GM19438 (cell line): ENCODE measurements around the gene MAU2.

Experiments used
- ATAC-seq: cut with Tn5 transposase; IDR thresholded peaks from one replicate; pipeline ENCODE4 v1.9.1; 2021; ENCODE audit warnings: low read depth; ENCODE audit not compliant: unreplicated experiment

Gene MAU2

DNA sequence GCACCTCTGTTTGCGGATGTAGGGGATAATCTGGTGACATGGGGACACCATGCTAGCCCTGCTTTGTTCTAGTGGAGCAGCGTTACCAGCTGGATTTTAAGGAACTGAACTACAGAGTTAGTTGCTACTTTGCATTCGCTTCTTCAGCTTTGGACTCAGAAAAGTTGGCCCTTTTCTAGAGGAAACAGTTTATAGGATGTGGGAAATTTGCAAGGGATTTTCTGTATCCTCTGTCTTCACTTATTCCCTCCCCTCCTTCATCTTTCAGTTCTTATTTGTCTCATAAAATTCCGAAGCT is 87.0 kb downstream of the MAU2 start:
- no peak for ATAC-seq
